ENCODE data around the gene RIPPLY3. TPM values are rescaled to one million over a fixed set of nuclear protein-coding genes. Genes with fewer than 3 reads are reported as not detected.

The RIPPLY3 gene
- 0.21 TPM in 1 of 2 replicates, not detected in the other for total RNA-seq

DNA sequence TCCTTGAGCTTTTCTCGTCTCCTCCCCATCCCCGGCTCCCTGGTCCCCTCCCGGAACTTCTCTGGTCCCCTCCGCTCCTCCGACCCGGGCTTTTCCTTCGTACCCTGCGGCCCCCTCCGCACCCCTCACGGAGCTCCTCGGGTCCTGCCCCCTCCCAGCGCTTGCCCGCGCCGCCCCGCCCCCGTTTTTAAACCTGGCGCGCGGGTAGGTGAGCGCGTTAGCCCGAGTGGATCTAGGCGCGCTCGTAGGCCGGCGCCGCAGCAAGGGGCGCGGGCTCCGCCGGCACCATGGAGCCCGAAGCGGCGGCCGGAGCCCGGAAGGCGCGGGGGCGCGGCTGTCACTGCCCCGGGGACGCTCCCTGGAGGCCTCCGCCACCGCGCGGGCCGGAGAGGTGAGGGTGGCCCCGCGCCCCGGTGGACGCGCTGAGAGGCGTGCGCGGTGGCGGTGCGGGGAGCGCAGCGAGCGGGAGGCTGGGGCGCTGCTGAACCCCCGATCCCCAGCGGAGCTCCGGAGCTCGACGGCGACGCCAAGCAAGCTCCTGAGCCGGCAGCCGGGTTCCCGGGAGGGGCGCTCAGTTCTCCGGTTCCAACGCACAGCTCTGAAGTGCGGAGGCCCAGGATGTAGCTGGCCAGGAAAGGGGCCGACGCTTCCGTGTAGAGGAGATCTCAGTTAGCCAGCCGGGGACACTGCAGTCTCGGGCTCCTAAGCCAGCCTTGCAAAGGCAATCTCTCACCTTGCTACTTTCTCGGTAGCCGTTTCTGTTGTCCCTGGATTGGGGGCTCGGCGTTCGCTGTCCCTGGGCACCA, at the start of gene RIPPLY3:
TSS of gene RIPPLY3 (plus strand) at position 217 of the 806 bp plus-strand sequence. CDS start at position 288, 71 bp downstream.
- no peak for DNase-seq (ENCODE audit: low spot score)
- Mint-ChIP-seq H3K4me3 (ENCODE audit: low read depth) (peak within 1 kb of the TSS; percentile 61), H3K4me1 (ENCODE audit: low read depth) (peaks cover 15% of the 10 kb centered on the region), H3K36me3 (ENCODE audit: low read depth) (no peaks in the 10 kb centered on the region), H3K27me3 (ENCODE audit: low read depth) (peaks cover 34% of the 10 kb centered on the region), H3K9me3 (no peaks in the 10 kb centered on the region), H3K27ac (no peak within 1 kb of the TSS)
- intact Hi-C loops (cut with micrococcal nuclease): loop anchor here (5.0 kb wide), 1 partner anchor 39 kb away; the partner anchor contains the start of gene HLCS

- Mint-ChIP-seq H3K9me3 (no peaks in the 10 kb centered on the region), H3K27me3 (ENCODE audit: low read depth) (no peaks in the 10 kb centered on the region), H3K4me1 (ENCODE audit: low read depth) (peaks cover 5% of the 10 kb centered on the region), H3K27ac (no peak overlapping the region), H3K36me3 (ENCODE audit: low read depth) (peaks cover 24% of the 10 kb centered on the region), H3K4me3 (ENCODE audit: low read depth) (no peak overlapping the region)
- intact Hi-C loops (cut with micrococcal nuclease): no loop called here
- DNase-seq (ENCODE audit: low spot score): no peak
Measured at GRCh38 chr21:36959020-36959835, 47.3 kb upstream of the RIPPLY3 start.

- no peak for DNase-seq (ENCODE audit: low spot score)
- Mint-ChIP-seq H3K27ac (no peak overlapping the region), H3K4me3 (ENCODE audit: low read depth) (no peak overlapping the region), H3K27me3 (ENCODE audit: low read depth) (no peaks in the 10 kb centered on the region), H3K36me3 (ENCODE audit: low read depth) (peaks cover 24% of the 10 kb centered on the region), H3K9me3 (no peaks in the 10 kb centered on the region), H3K4me1 (ENCODE audit: low read depth) (peaks cover 13% of the 10 kb centered on the region)
- intact Hi-C loops (cut with micrococcal nuclease): loop anchor here (10.0 kb wide), 2 partner anchors 264 to 604 kb away; no protein-coding TSS in a partner anchor
Measured at GRCh38 chr21:36960676-36961284, 45.7 kb upstream of the RIPPLY3 start.

GRCh38 chr21:36962098-36962780, 44.3 kb upstream of the RIPPLY3 start:
- intact Hi-C loops (cut with micrococcal nuclease): loop anchor here (10.0 kb wide), 2 partner anchors 263 to 603 kb away; no protein-coding TSS in a partner anchor
- no peak overlapping the region for H3K27ac Mint-ChIP-seq
- DNase-seq (ENCODE audit: low spot score): no peak
- peaks cover 16% of the 10 kb centered on the region for H3K4me1 Mint-ChIP-seq (ENCODE audit: low read depth)
- peaks cover 21% of the 10 kb centered on the region for H3K36me3 Mint-ChIP-seq (ENCODE audit: low read depth)
- H3K9me3 Mint-ChIP-seq: no peaks in the 10 kb centered on the region
- no peaks in the 10 kb centered on the region for H3K27me3 Mint-ChIP-seq (ENCODE audit: low read depth)
- H3K4me3 Mint-ChIP-seq (ENCODE audit: low read depth): no peak overlapping the region

GRCh38 chr21:36964398-36964797, 42.1 kb upstream of the RIPPLY3 start:
- no peaks in the 10 kb centered on the region for H3K27me3 Mint-ChIP-seq (ENCODE audit: low read depth)
- H3K4me3 Mint-ChIP-seq (ENCODE audit: low read depth): peak overlapping the region; percentile 49
- no peak for DNase-seq (ENCODE audit: low spot score)
- no peak overlapping the region for H3K27ac Mint-ChIP-seq
- peaks cover 20% of the 10 kb centered on the region for H3K36me3 Mint-ChIP-seq (ENCODE audit: low read depth)
- H3K9me3 Mint-ChIP-seq: no peaks in the 10 kb centered on the region
- H3K4me1 Mint-ChIP-seq (ENCODE audit: low read depth): peaks cover 22% of the 10 kb centered on the region
- intact Hi-C loops (cut with micrococcal nuclease): loop anchor here (10.0 kb wide), 2 partner anchors 260 to 600 kb away; no protein-coding TSS in a partner anchor

GRCh38 chr21:36964827-36965719, 41.4 kb upstream of the RIPPLY3 start:
- intact Hi-C loops (cut with micrococcal nuclease): loop anchor here (5.0 to 10.0 kb wide), 3 partner anchors 42 to 600 kb away; partner anchors contain the start of gene RIPPLY3
- Mint-ChIP-seq H3K4me3 (ENCODE audit: low read depth) (peak overlapping the region; percentile 84), H3K4me1 (ENCODE audit: low read depth) (peaks cover 20% of the 10 kb centered on the region), H3K9me3 (no peaks in the 10 kb centered on the region), H3K27me3 (ENCODE audit: low read depth) (no peaks in the 10 kb centered on the region), H3K36me3 (ENCODE audit: low read depth) (peaks cover 16% of the 10 kb centered on the region), H3K27ac (peak overlapping the region; percentile 80)
- DNase-seq (ENCODE audit: low spot score): no peak

- Mint-ChIP-seq H3K27me3 (ENCODE audit: low read depth) (no peaks in the 10 kb centered on the region), H3K4me3 (ENCODE audit: low read depth) (peak overlapping the region; percentile 84), H3K4me1 (ENCODE audit: low read depth) (peaks cover 20% of the 10 kb centered on the region), H3K9me3 (no peaks in the 10 kb centered on the region), H3K27ac (peak overlapping the region; percentile 58), H3K36me3 (ENCODE audit: low read depth) (peaks cover 11% of the 10 kb centered on the region)
- intact Hi-C loops (cut with micrococcal nuclease): loop anchor here (1.0 to 10.0 kb wide), 4 partner anchors 42 to 599 kb away; partner anchors contain the start of gene RIPPLY3
- no peak for DNase-seq (ENCODE audit: low spot score)
Measured at GRCh38 chr21:36965720-36966065, 40.8 kb upstream of the RIPPLY3 start.

DNA sequence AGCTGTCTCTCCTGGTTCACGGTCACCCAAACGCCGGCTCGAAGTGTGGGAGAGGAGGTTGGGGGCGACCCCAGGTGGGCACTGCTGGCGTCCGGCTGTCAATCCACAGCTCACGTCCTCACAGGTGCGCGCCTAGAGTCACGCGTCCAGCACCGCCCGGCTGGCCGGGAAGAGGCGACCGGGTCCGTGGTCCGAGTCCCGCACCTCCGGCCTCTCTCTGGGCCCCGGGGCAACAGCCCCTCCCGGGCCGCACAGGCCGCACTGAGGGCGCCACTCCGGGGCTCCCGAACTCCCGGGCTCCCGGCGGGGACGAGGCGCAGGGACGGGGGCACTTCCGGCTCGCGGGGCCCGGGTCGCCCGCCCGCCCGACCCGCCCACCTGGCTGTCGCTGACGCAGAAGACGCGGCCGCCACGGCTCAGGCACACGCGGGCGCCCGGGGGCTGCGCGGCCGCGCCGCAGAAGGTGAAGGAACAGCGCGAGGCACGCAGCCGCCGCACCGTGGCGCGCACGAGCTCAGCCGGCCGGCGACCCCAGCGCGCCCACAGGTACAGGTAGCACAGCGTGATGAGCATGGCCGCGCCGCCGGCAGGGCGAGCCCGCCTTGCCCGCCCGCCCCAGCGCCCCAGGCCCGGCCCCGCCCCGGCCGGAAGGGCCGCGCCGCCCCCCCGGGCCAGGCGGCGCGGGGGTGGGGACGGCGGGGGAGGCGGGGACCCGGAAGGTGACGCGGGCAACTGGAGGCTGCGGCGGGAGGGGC, 40.3 kb upstream of the RIPPLY3 start, which contains the start of gene HLCS:
TSS of gene HLCS (minus strand) at position 604 of the 755 bp plus-strand sequence. CDS start at position 573, 31 bp downstream.
- H3K27ac Mint-ChIP-seq: peak within 1 kb of the TSS; percentile 80
- H3K36me3 Mint-ChIP-seq (ENCODE audit: low read depth): peaks cover 7% of the 10 kb centered on the region
- peaks cover 20% of the 10 kb centered on the region for H3K4me1 Mint-ChIP-seq (ENCODE audit: low read depth)
- H3K4me3 Mint-ChIP-seq (ENCODE audit: low read depth): peak within 1 kb of the TSS; percentile 84
- H3K9me3 Mint-ChIP-seq: no peaks in the 10 kb centered on the region
- intact Hi-C loops (cut with micrococcal nuclease): loop anchor here (1.0 to 10.0 kb wide), 4 partner anchors 41 to 599 kb away; partner anchors contain the start of gene RIPPLY3
- H3K27me3 Mint-ChIP-seq (ENCODE audit: low read depth): no peaks in the 10 kb centered on the region
- peak; percentile 66 for DNase-seq (ENCODE audit: low spot score)

DNA sequence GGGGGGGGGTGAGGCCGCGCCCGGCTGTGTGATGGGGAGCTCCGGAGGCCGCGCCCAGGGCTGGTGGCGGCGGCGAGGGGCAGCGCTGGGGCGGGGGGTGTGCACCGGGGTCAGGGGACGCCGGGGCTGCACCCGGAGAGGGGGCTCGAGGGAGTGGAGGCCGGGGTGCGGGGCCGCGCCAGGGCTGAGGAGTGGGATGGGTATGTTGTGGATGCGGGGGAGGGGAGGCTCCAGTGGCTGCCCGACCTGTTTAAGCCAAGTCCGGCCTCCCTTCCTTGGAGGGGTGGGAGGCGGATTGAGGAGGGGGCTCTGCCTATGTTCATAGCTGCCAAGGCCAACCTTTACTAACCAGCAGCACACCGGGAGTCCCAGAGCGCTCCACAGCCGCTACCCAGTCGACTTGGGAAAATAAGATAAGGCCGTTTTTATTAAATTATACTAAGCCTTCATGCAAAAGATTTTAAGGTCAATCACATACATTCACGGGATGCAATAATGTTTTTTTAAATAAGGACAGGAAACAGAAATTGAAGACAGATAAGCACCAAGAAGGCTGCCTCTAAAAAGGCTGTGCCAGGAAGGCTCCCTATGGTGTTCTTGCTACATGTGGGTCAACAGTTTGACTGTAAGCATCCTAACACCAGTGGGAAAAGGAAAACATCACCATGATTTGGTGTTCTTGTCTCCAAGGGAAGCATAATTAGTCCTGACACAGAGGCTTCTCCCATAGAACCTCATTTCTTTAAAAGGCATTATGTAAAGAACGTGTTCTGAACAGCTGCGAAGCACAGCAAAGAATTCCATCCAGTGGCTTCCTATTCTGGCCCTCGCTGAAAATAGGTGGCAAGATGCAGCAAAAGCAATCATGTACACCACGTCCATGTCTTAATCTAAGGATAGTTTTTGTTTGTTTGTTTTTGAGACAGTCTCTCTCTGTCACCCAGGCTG, 39.4 kb upstream of the RIPPLY3 start:
- H3K4me3 Mint-ChIP-seq (ENCODE audit: low read depth): peak overlapping the region; percentile 72
- no peaks in the 10 kb centered on the region for H3K9me3 Mint-ChIP-seq
- intact Hi-C loops (cut with micrococcal nuclease): loop anchor here (1.0 to 10.0 kb wide), 4 partner anchors 40 to 598 kb away; partner anchors contain the start of gene RIPPLY3
- H3K4me1 Mint-ChIP-seq (ENCODE audit: low read depth): peaks cover 20% of the 10 kb centered on the region
- H3K27me3 Mint-ChIP-seq (ENCODE audit: low read depth): no peaks in the 10 kb centered on the region
- no peak for DNase-seq (ENCODE audit: low spot score)
- peaks cover 4% of the 10 kb centered on the region for H3K36me3 Mint-ChIP-seq (ENCODE audit: low read depth)
- H3K27ac Mint-ChIP-seq: peak overlapping the region; percentile 65

- Mint-ChIP-seq H3K27me3 (ENCODE audit: low read depth) (no peaks in the 10 kb centered on the region), H3K4me3 (ENCODE audit: low read depth) (no peak overlapping the region), H3K4me1 (ENCODE audit: low read depth) (peaks cover 20% of the 10 kb centered on the region), H3K9me3 (no peaks in the 10 kb centered on the region), H3K27ac (no peak overlapping the region), H3K36me3 (ENCODE audit: low read depth) (peaks cover 3% of the 10 kb centered on the region)
- intact Hi-C loops (cut with micrococcal nuclease): loop anchor here (5.0 to 10.0 kb wide), 3 partner anchors 39 to 596 kb away; partner anchors contain the start of gene RIPPLY3
- no peak for DNase-seq (ENCODE audit: low spot score)
Measured at GRCh38 chr21:36968414-36968813, 38.1 kb upstream of the RIPPLY3 start.

All from activated T-helper 2 cell treated with anti-CD3 and anti-CD28 coated beads, Interferon-gamma antibody, Interleukin-2, Interleukin-4, amounts not matched to agents 10 μg/mL and 5 μg/mL and 100 μg/mL, durations not matched to agents 14 hours and 24 hours and 36 hours (primary cell).